Measurements from ENCODE around the gene ZBTB7A.
A peak's percentile ranks its signal among the peaks of the same experiment; 100 is the strongest.

Gene ZBTB7A

DNA sequence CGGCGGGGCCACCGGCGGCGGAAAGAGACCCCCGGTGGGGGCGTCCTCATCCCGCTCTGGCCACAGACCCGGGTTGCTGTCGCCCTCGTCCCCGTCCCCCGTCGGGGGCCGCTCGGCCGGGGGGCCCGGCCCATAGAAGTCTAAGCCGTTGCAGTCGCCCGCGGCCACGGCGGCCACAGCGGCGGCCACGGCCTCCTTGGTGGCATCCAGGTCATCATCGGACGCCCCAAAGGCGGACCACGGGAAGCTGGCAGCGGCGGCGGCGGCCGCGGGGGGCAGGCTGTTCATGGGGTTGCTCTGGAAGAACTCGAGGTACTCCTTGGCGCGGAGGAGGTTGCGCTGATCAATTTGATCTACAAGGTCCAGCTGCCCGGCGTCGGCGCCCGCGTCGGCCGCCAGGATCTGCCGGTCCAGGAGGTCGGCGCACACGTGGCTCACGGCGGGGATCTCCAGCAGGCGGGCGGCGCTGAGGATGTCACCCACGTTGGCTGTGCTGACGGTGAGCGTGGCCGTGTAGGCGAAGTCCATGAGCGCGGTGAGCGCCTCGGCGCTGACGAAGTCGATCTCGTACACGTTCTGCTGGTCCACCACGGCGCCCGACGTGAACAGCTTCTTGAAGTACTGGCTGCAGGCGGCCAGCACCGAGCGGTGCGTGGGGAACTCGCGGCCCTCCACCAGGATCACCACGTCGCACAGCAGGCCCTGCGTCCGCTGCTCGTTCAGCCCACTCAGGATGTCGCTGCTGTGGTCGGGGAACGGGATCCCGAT is 12.1 kb downstream of the ZBTB7A start:
- TF ChIP-seq RAD21 (IDR thresholded peaks at IDR 0.05; ENCODE audit: low read depth): no peak
- TF ChIP-seq CREB1 (IDR thresholded peaks at IDR 0.05; ENCODE audit: low read depth): no peak
- TF ChIP-seq EGR1 (IDR thresholded peaks at IDR 0.05): no peak
- TF ChIP-seq ZBTB7A (IDR thresholded peaks at IDR 0.05; ENCODE audit: low read depth): no peak
- TF ChIP-seq, protein P1, sequence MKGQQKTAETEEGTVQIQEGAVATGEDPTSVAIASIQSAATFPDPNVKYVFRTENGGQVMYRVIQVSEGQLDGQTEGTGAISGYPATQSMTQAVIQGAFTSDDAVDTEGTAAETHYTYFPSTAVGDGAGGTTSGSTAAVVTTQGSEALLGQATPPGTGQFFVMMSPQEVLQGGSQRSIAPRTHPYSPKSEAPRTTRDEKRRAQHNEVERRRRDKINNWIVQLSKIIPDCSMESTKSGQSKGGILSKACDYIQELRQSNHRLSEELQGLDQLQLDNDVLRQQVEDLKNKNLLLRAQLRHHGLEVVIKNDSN (IDR thresholded peaks at IDR 0.05): no peak
- TF ChIP-seq TEAD4 (IDR thresholded peaks at IDR 0.05): no peak
- TF ChIP-seq TCF12 (IDR thresholded peaks at IDR 0.05; ENCODE audit: low read depth): no peak
- no peak for TF ChIP-seq CEBPB (IDR thresholded peaks at IDR 0.05)
- no peak for TF ChIP-seq FOXM1 (IDR thresholded peaks at IDR 0.05; ENCODE audit: borderline replicate concordance, low read depth)
- no peak for TF ChIP-seq TAF1 (IDR thresholded peaks at IDR 0.05; ENCODE audit: low read depth)
- TF ChIP-seq, protein P2, sequence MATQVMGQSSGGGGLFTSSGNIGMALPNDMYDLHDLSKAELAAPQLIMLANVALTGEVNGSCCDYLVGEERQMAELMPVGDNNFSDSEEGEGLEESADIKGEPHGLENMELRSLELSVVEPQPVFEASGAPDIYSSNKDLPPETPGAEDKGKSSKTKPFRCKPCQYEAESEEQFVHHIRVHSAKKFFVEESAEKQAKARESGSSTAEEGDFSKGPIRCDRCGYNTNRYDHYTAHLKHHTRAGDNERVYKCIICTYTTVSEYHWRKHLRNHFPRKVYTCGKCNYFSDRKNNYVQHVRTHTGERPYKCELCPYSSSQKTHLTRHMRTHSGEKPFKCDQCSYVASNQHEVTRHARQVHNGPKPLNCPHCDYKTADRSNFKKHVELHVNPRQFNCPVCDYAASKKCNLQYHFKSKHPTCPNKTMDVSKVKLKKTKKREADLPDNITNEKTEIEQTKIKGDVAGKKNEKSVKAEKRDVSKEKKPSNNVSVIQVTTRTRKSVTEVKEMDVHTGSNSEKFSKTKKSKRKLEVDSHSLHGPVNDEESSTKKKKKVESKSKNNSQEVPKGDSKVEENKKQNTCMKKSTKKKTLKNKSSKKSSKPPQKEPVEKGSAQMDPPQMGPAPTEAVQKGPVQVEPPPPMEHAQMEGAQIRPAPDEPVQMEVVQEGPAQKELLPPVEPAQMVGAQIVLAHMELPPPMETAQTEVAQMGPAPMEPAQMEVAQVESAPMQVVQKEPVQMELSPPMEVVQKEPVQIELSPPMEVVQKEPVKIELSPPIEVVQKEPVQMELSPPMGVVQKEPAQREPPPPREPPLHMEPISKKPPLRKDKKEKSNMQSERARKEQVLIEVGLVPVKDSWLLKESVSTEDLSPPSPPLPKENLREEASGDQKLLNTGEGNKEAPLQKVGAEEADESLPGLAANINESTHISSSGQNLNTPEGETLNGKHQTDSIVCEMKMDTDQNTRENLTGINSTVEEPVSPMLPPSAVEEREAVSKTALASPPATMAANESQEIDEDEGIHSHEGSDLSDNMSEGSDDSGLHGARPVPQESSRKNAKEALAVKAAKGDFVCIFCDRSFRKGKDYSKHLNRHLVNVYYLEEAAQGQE (IDR thresholded peaks at IDR 0.05; ENCODE audit: low read depth): no peak
- TF ChIP-seq, protein P3, sequence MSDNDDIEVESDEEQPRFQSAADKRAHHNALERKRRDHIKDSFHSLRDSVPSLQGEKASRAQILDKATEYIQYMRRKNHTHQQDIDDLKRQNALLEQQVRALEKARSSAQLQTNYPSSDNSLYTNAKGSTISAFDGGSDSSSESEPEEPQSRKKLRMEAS (IDR thresholded peaks at IDR 0.05): no peak
- no peak for TF ChIP-seq YY1 (IDR thresholded peaks at IDR 0.05; ENCODE audit: low read depth)
- TF ChIP-seq EP300 (IDR thresholded peaks at IDR 0.05; ENCODE audit: borderline replicate concordance): no peak

DNA sequence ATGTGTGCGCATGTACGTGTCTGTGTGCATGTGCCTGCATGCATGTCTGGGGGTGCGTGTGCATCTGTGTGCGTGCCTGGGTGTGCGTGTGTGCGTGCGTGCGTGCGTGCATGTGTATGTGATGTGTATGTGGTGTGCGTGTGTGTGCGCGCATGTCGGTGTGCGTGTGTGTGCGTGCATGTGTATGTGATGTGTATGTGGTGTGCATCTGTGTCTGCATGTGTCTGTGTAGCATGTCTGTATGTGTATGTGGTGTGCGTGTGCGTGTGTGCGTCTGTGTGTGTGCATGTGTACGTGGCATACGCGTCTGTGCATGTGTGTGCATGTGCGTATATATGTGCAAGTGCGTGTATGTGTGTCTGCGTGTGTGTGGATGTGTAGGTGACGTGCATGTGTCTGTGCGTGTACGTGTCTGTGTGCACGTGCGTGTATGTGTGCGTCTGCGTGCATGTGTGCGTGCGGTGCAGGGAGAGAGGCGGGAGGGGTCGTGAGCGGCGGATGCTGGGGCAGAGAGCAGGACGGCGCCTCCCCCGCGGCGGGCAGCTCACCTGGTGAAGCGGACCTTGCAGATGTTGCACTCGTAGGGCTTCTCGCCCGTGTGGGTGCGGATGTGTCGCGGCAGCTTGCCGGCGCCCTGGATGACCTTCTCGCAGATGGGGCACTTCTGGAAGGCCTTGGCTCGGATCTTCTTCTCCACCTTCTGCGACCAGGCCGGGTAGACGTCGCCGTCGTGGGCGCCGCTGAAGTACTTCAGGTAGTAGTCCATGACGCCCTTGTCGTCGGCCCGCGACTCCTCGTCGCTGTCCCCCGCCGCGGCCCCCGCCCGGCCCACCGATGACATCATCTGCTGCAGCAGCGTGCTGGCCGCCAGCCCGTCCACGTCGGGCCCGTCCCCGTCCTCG is 13.0 kb downstream of the ZBTB7A start:
- TF ChIP-seq, protein P2 (IDR thresholded peaks at IDR 0.05; ENCODE audit: low read depth): no peak
- no peak for TF ChIP-seq YY1 (IDR thresholded peaks at IDR 0.05; ENCODE audit: low read depth)
- TF ChIP-seq, protein P1 (IDR thresholded peaks at IDR 0.05): no peak
- no peak for TF ChIP-seq NFIC (IDR thresholded peaks at IDR 0.05)
- TF ChIP-seq, protein P3 (IDR thresholded peaks at IDR 0.05): no peak
- TF ChIP-seq FOXM1 (IDR thresholded peaks at IDR 0.05; ENCODE audit: borderline replicate concordance, low read depth): no peak
- TF ChIP-seq ZBTB7A (IDR thresholded peaks at IDR 0.05; ENCODE audit: low read depth): no peak
- TF ChIP-seq TAF1 (IDR thresholded peaks at IDR 0.05; ENCODE audit: low read depth): no peak
- no peak for TF ChIP-seq RAD21 (IDR thresholded peaks at IDR 0.05; ENCODE audit: low read depth)
- no peak for TF ChIP-seq TCF12 (IDR thresholded peaks at IDR 0.05; ENCODE audit: low read depth)
- no peak for TF ChIP-seq EGR1 (IDR thresholded peaks at IDR 0.05)
- TF ChIP-seq EP300 (IDR thresholded peaks at IDR 0.05; ENCODE audit: borderline replicate concordance): no peak
- TF ChIP-seq CEBPB (IDR thresholded peaks at IDR 0.05): no peak
- no peak for TF ChIP-seq CREB1 (IDR thresholded peaks at IDR 0.05; ENCODE audit: low read depth)
- no peak for TF ChIP-seq TEAD4 (IDR thresholded peaks at IDR 0.05)

DNA sequence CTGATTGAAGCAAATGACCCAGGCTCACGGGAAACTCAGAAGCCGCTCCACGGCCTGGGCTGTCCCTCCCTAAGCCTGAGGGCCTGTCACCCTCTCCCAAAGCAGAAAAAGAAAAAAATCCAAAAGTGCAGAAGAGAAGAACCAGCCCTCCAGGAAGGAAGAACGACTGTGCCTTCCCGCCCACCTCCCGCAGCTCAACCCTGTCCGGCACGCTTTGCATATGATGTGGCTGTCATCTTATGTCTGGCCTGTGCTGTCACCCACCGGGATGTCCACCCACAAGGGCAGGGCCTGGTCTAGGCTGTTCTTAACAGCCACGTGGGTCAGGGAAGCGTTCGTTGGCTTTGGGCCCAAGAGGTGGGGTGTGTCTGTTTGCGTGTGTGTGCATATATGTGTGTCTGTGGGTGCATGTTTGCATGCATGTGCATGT is 13.7 kb downstream of the ZBTB7A start:
- TF ChIP-seq RAD21 (IDR thresholded peaks at IDR 0.05; ENCODE audit: low read depth) (no peak), TEAD4 (IDR thresholded peaks at IDR 0.05) (no peak), EGR1 (IDR thresholded peaks at IDR 0.05) (no peak), CREB1 (IDR thresholded peaks at IDR 0.05; ENCODE audit: low read depth) (no peak), EP300 (IDR thresholded peaks at IDR 0.05; ENCODE audit: borderline replicate concordance) (no peak), FOXM1 (IDR thresholded peaks at IDR 0.05; ENCODE audit: borderline replicate concordance, low read depth) (no peak)
- TF ChIP-seq, protein P2 (IDR thresholded peaks at IDR 0.05; ENCODE audit: low read depth): no peak
- TF ChIP-seq, protein P1 (IDR thresholded peaks at IDR 0.05): peak; percentile 15; the same call in 1 of the 2 replicates
